OCI-M1 (cell line): ENCODE measurements around the gene NAA50.

Experiments used
- DNase-seq: peaks from one replicate; lab custom pipeline; 2025; lab: John Stamatoyannopoulos, UW

The NAA50 gene

GRCh38 chr3:113745756-113746547 lies at the start of gene NAA50:
TSS of gene NAA50 (minus strand) at chr3:113746249. CDS start at chr3:113745949, 300 bp downstream.
- peak; percentile 94 for DNase-seq

GRCh38 chr3:113795693-113796092 lies 49.6 kb upstream of the NAA50 start:
- DNase-seq: no peak

- DNase-seq: peak; percentile 55
Observed at GRCh38 chr3:113794526-113794925, 48.5 kb upstream of the NAA50 start.

GRCh38 chr3:113791381-113791780 lies 45.3 kb upstream of the NAA50 start:
- DNase-seq: no peak

- peak; percentile 44 for DNase-seq
Observed at GRCh38 chr3:113783980-113784379, 37.9 kb upstream of the NAA50 start.

- DNase-seq: peak; percentile 69
Observed at GRCh38 chr3:113783463-113783862, 37.4 kb upstream of the NAA50 start.

- no peak for DNase-seq
Observed at GRCh38 chr3:113776564-113776963, 30.5 kb upstream of the NAA50 start.

- no peak for DNase-seq
Observed at GRCh38 chr3:113775516-113775915, 29.5 kb upstream of the NAA50 start.

- no peak for DNase-seq
Observed at GRCh38 chr3:113773381-113773780, 27.3 kb upstream of the NAA50 start.

- no peak for DNase-seq
Observed at GRCh38 chr3:113771993-113772392, 25.9 kb upstream of the NAA50 start.

GRCh38 chr3:113769551-113769950 lies 23.5 kb upstream of the NAA50 start:
- DNase-seq: peak; percentile 16

- DNase-seq: no peak
Observed at GRCh38 chr3:113764698-113765097, 18.6 kb upstream of the NAA50 start.

- no peak for DNase-seq
Observed at GRCh38 chr3:113758389-113759024, 12.5 kb upstream of the NAA50 start.

- no peak for DNase-seq
Observed at GRCh38 chr3:113754494-113755159, 8.6 kb upstream of the NAA50 start.

- no peak for DNase-seq
Observed at GRCh38 chr3:113753376-113753985, 7.4 kb upstream of the NAA50 start.

GRCh38 chr3:113751141-113751540 lies 5.1 kb upstream of the NAA50 start:
- DNase-seq: no peak

- DNase-seq: peak; percentile 81
Observed at GRCh38 chr3:113747283-113748046, 1.4 kb upstream of the NAA50 start.

- peak; percentile 96 for DNase-seq
Observed at GRCh38 chr3:113746548-113747282, 666 bp upstream of the NAA50 start, which contains the start of gene ATP6V1A. TSS of gene ATP6V1A (plus strand) at chr3:113747035. CDS start at chr3:113778754, 31,719 bp downstream.

- peak; percentile 93 for DNase-seq
Observed at GRCh38 chr3:113744941-113745755, 901 bp downstream of the NAA50 start.
